ENCODE data around the gene D2HGDH. TPM values are rescaled to one million over a fixed set of nuclear protein-coding genes. Genes with fewer than 3 reads are reported as not detected.

D2HGDH gene
- total RNA-seq, 4 donors from 2014 or later = 12.5 to 21.8 (median 13.3) TPM

DNA sequence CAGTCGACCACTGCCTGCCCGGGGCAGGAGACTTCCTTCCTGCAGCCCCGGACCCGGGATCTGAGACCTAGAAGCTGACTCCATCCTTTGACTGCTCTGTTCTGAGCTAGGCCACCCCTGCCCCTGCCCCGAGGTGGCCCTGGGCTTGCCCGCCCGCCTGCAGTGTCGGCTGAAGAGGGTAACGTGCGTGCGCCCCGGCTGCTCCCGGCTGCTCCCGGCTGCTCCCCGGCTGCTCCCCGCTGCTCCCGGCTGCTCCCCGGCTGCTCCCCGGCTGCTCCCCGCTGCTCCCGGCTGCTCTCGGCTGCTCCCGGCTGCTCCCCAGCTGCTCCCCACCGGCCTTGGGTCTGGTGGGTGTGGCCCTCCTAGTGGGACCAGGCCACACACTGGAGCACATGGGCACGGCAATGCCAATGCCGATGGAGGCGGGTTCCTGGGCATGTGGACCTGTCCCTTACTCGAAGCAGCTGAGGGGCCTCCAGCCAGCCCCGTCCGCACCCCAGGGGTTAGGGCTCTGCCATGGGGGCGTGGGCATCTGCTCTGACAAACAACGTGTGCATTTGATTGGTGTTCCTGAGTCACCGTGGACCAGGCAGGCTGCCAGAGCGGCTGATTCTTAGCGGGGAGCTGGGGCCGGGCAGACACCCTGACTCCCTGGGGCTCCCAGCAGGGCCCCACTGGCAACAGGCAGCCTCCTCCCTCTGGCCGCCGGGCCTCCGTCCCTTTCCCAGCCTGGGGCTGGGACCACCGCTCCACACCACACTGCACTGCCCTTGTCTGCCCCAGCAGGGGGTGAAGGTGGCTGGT is 40.2 kb downstream of the D2HGDH start:
- WGBS, 2 donors (ENCODE audit: low coverage in 1 of 2) = no CpG with 5 or more reads among the region's 40 CpGs
- no peaks in the 10 kb centered on the region for H3K9me3 ChIP-seq
- H3K36me3 ChIP-seq = no peaks in the 10 kb centered on the region
- H3K27me3 ChIP-seq = peaks cover 79% of the 10 kb centered on the region
- H3K27ac ChIP-seq = no peak overlapping the region
- no peak overlapping the region for H3K4me3 ChIP-seq
- ATAC-seq = no peak
- H3K4me1 ChIP-seq = peaks cover 0 to 20% (median 7%) of the 10 kb centered on the region in 3 donors
- TF ChIP-seq EP300 (IDR thresholded peaks at IDR 0.05) (no peak), POLR2A (IDR thresholded peaks at IDR 0.05) (no peak), POLR2AphosphoS5 (IDR thresholded peaks at IDR 0.05) (no peak)
- TF ChIP-seq, protein P1, sequence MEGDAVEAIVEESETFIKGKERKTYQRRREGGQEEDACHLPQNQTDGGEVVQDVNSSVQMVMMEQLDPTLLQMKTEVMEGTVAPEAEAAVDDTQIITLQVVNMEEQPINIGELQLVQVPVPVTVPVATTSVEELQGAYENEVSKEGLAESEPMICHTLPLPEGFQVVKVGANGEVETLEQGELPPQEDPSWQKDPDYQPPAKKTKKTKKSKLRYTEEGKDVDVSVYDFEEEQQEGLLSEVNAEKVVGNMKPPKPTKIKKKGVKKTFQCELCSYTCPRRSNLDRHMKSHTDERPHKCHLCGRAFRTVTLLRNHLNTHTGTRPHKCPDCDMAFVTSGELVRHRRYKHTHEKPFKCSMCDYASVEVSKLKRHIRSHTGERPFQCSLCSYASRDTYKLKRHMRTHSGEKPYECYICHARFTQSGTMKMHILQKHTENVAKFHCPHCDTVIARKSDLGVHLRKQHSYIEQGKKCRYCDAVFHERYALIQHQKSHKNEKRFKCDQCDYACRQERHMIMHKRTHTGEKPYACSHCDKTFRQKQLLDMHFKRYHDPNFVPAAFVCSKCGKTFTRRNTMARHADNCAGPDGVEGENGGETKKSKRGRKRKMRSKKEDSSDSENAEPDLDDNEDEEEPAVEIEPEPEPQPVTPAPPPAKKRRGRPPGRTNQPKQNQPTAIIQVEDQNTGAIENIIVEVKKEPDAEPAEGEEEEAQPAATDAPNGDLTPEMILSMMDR (IDR thresholded peaks at IDR 0.05) = no peak

DNA sequence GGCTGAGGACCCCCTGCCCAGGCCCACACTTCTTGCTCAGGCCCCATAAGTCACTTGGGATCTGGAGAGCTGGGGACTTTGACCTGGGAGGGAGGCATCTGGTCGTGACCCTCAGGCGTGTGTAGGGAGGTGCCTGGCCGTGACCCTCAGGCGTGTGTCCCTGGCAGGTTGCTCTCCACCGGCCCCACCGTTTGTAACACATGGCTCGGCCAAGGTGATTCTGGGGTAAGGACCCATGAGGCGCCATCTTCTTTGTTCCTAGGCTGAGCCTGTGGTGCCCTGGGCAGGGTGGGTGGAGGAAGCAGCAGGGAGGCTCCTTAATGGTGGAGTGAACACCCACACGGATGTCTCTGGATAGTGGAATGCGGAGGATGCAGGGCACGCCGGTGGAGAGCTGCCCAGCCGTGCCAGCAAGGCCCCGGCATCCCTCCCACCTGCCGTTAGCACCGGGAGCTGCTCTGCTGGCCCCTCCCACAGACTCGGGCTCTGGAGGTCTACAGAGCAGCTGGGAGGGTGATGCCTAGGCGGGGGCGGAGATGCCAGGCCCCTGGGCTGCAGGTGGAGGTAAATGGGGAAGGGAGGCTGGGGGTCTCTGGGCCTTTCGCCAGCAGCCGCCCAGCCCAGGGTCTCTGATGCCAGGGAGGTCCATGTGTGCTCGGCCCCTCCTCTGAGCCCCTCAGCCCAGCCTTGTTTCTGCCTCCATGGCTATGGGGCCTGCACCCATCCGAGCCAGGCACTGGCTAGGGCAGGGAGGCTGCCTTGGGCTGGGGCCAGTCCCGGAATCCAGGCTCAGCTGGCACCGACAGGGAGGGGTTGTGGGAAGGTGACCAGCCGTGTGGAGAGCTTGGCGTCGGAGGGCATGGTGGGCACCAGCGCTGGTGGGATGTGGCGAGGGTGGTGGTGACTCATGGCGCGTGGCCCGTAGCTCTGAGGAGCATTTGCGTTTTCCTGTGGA is 41.1 kb downstream of the D2HGDH start:
- WGBS, 2 donors (ENCODE audit: low coverage in 1 of 2) = 89 to 90% methylated on average over 6 to 8 of the region's 34 CpGs
- H3K36me3 ChIP-seq = no peaks in the 10 kb centered on the region
- TF ChIP-seq, protein P1 (IDR thresholded peaks at IDR 0.05) = no peak
- TF ChIP-seq POLR2AphosphoS5 (IDR thresholded peaks at IDR 0.05) (no peak), EP300 (IDR thresholded peaks at IDR 0.05) (no peak), POLR2A (IDR thresholded peaks at IDR 0.05) (no peak)
- peaks cover 0 to 17% (median 7%) of the 10 kb centered on the region in 3 donors for H3K4me1 ChIP-seq
- ATAC-seq = no peak
- no peaks in the 10 kb centered on the region for H3K9me3 ChIP-seq
- no peak overlapping the region for H3K4me3 ChIP-seq
- H3K27me3 ChIP-seq = peaks cover 74% of the 10 kb centered on the region
- no peak overlapping the region for H3K27ac ChIP-seq

DNA sequence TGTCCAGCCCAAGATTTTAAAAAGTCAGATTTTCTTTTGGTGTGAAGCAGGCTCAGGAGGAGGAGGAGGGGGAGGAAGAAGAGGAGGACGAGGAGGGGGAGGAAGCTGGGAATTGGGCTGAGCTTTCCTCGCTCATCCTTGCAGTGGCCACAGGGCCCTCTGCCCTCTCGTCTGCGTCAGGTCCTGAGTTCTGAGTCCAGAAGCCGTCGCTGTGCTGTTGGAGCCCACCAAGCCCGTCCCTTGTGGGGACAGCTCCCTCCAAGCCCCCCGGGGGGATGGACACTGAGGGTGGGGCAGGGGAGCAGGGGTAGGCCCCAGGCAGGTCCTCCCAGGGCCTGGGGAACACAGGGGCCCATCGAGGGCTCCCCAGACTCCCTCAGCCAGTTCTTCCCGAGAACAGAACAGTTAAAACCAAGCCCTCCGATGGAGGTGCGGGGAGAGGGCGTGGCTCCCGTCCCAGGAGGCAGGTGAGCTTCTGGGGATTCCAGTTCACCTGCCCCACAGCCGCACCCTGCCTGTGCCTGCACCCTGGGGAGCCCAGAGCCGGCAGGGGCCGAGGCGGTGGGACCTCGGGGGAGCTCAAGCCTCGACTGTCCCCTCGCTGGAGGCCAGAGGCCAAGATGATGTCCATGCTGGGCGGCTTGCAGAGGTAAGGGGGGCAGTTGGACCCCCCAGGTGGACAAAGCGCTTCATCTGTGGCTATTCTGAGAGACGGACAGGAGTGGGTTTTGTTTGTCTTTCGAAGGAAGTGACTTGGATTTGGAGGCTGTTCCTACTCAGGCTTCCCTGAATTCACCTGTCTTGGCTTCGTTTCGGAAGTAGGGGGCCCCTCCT is 42.1 kb downstream of the D2HGDH start, which contains the start of gene GAL3ST2:
TSS of gene GAL3ST2 (plus strand) at position 487 of the 834 bp plus-strand sequence. CDS start at position 621, 134 bp downstream.
- Histone ChIP-seq H3K4me3 (no peak within 1 kb of the TSS), H3K27ac (no peak within 1 kb of the TSS), H3K4me1 (peaks cover 0 to 6% (median 3%) of the 10 kb centered on the region in 3 donors), H3K9me3 (peaks cover 0 to 8% (median 0%) of the 10 kb centered on the region in 3 donors), H3K27me3 (peaks cover 63% of the 10 kb centered on the region), H3K36me3 (no peaks in the 10 kb centered on the region)
- TF ChIP-seq POLR2AphosphoS5 (IDR thresholded peaks at IDR 0.05) (no peak), EP300 (IDR thresholded peaks at IDR 0.05) (no peak), POLR2A (IDR thresholded peaks at IDR 0.05) (no peak)
- TF ChIP-seq, protein P1 (IDR thresholded peaks at IDR 0.05) = no peak
- WGBS, 2 donors (ENCODE audit: low coverage in 1 of 2) = 80% methylated on average over 5 of the region's 27 CpGs; no CpG with 5 or more reads in 1 of the 2 donors
- ATAC-seq = no peak

DNA sequence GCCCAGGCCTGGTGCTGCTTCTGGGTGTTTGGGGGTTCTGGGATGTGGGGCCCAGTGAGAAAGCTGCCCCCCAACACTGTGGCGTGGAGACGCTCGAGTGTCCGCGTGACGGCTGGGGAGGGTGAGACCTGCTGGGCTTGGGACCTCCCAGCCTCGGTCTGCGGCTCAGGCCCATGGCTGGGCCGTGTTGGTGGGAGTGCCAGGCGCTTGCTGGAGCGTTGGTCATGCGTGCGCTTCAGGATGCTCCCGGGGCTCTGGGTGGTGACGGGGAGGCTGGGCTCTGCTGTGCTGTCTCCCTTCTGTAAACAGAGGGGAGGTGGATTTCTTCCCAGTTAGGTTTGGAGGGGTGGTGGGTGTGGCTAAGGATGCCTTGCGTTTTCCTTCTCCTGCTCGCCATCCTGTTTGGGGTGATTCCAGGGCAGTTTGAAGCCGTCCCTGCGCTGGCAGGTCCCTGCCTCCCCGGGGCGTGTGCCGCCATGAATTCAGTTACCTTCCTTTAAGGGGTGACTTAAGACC is 42.8 kb downstream of the D2HGDH start:
- no peak overlapping the region for H3K27ac ChIP-seq
- H3K27me3 ChIP-seq = peaks cover 57% of the 10 kb centered on the region
- ATAC-seq = no peak
- H3K9me3 ChIP-seq = peaks cover 0 to 8% (median 0%) of the 10 kb centered on the region in 3 donors
- no peaks in the 10 kb centered on the region for H3K4me1 ChIP-seq
- H3K4me3 ChIP-seq = no peak overlapping the region
- WGBS, 2 donors (ENCODE audit: low coverage in 1 of 2) = no CpG with 5 or more reads among the region's 22 CpGs
- H3K36me3 ChIP-seq = no peaks in the 10 kb centered on the region
- no peak for TF ChIP-seq EP300 (IDR thresholded peaks at IDR 0.05)
